Stimulated activated CD8-positive, alpha-beta memory T cell treated with anti-CD3 and anti-CD28 coated beads, Interleukin-12 subunit alpha, Interleukin-12 subunit beta, amount 100 ng/mL, for 4 hours (primary cell): ENCODE results near the gene CLCF1.

Source experiments
- DNase-seq: peaks from one replicate; pipeline ENCODE4 v3.0.0-alpha.2; 2020; ENCODE audit warnings: low read depth

The CLCF1 gene

DNA sequence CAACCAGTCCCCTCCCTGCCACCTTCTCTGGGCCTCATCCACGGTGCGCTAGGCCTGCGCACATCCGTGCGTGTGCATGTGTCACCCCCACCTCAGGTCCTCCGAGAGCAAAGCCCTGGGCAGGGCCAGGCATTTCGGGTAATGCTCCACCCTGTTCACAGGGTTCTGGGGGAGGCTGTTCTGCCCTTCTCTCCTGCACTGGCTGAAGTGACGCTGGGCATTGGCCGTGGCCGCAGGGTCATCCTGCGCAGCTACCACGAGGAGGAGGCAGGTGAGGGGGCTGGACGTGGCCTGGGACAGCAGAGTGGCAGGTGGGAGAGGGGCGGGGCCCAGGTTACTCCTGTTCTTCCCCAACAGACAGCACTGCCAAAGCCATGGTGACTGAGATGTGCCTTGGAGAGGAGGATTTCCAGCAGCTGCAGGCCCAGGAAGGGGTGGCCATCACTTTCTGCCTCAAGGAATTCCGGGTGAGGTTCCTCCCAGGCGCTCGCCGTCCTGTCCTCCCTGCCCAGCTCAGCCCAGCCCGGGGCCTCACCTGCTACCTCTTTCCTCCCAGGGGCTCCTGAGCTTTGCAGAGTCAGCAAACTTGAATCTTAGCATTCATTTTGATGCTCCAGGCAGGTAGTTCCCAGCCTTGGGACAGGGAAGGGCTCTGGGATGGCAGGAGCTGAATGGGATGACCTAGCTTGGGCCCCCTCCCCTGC is 22.3 kb upstream of the CLCF1 start:
- no peak for DNase-seq

DNA sequence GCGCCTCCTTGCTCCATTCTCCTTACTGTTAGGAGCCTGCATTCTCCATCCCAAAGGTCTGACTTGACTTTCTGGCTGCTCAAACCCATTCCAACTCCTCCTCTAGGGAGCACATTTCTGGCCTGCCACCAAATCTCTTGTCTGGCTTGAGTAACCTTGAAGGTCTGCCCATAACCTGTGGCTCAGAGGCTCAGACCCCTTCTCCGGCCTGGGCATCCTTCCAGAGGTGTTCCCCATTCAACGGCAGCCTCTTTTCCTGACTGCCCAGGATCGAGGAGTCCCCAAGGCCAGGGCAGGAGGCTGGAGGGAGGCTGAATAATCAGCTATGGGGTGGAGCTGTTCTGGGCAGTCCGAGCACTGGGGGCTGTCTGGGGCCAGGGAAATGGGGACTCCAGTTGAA is 20.6 kb upstream of the CLCF1 start:
- no peak for DNase-seq

DNA sequence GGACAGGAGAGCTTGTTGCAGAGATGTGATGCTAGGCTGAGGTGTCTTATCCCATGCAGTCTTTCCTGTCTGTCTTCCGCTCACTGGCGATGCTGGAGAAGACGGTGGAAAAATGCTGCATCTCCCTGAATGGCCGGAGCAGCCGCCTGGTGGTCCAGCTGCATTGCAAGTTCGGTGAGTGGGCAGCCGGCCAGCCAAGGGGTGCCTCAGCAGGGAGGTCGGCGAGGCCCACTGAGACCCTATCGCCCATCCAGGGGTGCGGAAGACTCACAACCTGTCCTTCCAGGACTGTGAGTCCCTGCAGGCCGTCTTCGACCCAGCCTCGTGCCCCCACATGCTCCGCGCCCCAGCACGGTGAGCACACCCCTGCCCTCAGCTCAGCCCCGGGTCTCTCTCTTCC is 20.0 kb upstream of the CLCF1 start:
- DNase-seq, result no peak

DNA sequence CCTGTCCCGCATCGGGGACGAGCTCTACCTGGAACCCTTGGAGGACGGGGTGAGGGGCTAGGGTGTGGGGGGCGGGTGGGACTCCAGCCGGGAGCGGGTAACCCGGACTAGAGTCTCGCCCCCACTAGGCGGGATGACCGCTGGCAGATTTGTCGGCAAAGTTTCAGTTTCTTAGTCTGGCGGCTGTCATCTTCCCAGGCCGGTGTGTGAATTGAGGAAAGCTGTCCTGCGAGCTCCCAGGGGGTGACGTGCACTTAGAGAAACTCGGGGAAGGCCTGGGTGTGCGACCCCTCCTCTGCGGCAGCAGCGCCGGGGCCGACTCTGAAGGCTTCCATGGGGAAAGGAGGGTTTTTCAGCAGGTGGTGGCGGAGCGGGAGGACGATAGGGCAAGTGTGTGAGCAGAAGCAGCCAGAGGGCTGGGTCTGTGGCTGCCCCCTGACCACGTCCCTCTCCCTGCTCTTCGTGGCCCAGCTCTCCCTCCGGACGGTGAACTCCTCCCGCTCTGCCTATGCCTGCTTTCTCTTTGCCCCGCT is 18.9 kb upstream of the CLCF1 start:
- no peak for DNase-seq

DNA sequence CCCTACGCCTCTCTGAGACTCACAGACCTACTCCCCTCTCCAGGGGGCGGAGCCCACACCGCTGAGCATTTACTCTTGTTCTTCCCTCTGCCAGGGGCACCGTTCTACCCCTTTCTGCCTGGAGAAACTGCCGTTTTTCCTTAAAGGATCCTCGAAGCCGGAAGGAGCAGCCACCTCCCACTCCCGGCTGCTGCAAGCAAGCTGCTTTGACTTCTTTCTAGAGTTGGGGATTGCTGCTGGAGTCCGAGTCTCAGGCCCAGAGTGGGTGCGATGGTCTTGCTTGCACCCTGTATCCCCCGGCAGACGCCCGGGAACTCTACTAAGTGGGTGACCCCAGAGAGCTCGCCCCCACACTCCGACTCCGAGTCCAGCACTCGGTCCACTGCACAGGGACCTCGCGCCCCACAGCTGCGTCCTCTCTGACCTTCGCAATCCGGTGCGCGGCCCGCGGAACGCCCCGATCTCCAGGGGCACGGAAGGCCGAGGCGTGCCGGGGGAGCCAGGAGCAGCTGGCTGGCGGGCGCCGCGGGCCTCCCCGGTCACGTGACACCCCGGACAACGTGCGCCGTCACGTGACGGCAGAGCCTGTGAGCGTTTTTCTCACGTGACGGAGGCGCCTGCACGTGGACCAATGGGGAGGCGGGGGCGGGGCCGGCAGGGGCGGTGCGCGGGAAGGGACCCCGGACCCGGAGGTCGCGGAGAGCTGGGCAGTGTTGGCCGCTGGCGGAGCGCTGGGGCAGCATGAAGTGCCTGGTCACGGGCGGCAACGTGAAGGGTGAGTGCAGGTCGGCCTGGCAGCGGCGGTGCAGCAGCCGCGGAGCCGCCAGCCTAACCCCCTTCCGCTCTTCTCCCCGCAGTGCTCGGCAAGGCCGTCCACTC is 18.1 kb upstream of the CLCF1 start, which contains the start of gene RAD9A:
TSS of gene RAD9A (plus strand) at position 683 of the 879 bp plus-strand sequence. CDS start at position 742, 59 bp downstream.
- DNase-seq, result peak; percentile 89

DNA sequence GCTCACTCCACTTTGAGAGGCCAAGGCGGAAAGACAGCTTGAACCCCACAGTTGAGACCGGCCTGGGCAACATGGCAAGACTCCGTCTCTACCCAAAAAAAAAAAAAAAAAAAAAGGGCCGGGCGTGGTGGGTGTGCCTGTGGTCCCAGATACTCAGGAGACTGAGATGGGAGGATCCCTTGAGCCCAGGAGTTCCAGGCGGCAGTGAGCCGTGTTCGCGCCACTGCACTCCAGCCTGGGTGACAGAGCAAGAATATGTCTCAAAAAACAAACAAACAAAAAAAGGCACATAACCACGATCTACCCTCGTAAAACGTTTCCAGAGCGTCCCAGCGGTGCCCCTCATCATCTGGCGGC is 17.5 kb upstream of the CLCF1 start:
- no peak for DNase-seq

DNA sequence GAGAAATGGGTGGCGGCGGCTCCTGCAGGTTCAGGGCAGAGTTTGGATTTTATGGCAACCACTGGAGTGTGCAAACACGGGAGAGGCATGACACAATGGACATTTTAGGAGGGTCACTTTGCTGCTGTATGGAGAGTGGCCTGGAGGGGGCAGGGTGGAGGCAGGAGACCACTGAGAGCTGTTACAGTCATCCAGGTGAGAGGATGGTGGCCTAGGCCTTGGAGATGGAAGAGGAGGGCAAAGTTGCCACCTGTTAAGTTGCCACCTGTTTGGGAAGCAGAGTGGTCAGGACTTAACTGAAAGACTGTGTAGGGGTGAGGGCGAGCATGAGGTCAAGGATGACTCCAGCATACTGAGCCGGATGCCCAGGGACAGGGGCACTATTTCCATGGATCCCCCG is 16.1 kb upstream of the CLCF1 start:
- no peak for DNase-seq

DNA sequence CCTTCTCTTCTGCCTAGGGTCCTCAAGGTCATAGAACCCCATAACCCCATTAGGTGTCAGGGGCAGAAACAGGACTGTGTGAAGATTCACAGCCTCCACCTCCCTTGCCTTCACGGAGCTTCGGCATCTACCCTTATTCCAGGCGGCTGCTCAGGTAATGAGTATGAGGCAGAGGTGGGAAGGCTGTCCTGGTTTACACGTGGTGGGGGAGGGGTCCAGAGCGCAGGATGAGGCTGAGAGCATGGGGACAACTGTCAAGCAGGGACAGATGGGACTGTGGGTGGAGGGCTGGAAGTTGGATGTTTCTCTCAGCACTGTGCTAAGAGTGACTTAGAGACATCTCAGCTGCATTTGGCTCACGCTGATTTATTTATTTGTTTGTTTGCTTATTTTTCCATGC is 14.1 kb upstream of the CLCF1 start:
- DNase-seq, result no peak

DNA sequence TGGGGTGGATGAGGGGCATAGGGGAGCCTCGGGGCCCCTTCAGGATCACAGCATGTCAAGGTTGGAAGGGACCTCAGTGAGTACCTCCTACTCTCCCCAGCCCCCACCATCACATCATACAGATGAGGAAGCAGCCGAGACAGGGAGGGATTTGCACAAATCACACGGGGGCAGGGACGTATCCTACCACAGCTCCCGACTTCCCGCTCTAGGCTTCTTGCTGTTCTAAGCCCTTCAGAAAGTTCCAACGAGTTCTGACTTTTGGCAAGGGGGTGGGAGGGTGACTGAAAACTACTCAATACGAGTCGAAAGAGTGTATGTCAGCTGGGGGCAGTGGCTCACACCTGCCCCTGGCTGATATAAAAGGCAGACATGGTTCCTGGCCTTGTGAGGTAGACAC is 13.7 kb upstream of the CLCF1 start:
- no peak for DNase-seq

DNA sequence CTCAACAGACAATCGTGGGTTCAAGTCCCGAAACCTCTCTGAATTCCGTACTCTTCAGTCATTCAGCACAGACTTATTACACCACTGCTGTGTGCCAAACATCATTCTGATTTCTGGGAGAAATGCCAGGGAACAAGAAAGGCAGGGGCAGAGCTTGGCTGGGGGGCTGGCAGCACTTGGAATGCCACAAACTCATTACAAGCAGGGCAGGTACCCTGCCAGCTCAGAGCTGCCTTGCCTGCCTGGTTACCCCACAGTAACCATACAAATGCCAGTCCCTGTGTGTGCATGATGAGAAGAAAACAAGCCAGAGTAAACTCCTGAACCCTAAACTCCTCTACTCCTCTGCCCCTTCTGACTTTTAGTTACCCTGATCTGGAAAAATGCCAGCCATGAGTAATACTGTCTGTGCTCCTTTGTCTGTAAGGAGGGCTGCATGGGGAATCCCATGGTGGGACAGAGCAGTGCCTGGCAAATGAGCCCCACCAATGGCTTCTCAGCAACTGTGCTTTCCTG is 11.5 kb upstream of the CLCF1 start:
- DNase-seq, result no peak

DNA sequence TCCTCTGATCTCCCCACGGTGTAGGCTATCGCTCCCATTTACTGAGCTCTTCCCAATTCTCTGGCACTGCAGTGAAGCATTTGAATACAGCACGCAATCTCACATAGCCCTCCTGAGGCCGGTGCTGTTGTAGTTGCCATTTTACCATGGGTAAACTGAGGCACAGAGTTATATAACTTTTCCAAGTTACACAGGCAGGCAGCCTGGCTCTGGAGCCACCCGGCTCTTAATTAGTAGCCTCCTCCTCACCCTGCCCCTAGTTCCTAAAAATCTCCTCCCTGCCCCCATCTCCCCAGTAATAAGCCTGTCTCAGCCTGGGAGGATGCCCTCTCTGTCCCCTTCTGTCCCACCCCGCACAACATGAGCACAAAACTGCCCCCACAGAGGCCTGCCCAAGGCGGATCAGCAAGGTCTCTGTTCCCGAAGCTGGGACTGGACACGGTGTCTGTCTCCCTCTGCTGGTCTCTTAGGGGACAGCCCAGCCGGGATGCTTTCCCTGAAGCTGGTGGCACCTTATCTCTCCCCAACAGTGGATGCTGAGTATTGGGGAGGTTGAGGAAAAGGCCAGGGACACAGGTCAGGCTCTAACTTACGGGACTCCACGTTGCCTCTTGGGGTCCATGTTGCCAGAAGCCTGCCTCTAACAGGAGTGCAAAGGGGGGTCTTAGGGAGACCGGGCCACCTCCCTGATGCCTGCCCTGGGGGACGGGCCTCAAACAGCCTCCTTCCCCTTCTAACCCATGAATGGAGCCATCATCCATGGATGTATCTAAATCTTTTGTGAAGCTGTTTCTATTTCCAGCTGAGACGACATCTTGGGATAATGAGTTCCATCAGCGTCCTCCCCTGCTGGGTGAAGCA is 9.1 kb upstream of the CLCF1 start:
- DNase-seq, result peak; percentile 70

DNA sequence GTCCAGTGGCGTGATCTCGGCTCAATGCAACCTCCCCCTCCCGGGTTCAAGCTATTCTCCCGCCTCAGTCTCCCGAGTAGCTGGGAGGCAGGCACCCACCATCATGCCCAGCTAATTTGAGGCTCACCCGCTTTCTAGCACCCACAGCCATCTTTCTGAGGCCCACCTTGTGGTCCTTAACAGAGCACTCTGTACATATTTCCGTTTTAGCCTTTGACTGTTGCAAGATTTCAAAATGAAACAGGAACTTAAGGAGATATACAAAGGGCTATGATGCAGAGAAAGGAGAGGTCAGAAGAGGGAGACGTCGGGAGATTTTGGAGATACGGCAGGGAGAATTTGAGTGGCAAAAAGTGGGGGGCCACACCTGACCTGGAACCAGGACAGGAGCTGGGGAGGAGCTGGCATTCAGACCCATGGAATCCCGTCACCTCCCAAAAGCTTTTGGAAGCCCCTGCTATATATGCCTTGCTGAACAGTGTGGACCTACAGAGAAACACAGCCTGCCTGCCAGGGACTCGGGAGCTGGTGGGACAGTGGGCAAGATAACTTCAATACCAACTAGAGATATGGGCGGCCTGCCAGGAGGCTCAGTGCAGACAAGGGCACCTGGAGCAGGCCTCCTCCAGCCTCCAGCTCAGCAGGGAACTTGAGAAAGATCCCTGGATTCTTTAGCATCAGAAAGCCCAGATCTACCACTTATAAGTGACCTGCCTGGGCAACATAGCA is 8.0 kb upstream of the CLCF1 start:
- no peak for DNase-seq

DNA sequence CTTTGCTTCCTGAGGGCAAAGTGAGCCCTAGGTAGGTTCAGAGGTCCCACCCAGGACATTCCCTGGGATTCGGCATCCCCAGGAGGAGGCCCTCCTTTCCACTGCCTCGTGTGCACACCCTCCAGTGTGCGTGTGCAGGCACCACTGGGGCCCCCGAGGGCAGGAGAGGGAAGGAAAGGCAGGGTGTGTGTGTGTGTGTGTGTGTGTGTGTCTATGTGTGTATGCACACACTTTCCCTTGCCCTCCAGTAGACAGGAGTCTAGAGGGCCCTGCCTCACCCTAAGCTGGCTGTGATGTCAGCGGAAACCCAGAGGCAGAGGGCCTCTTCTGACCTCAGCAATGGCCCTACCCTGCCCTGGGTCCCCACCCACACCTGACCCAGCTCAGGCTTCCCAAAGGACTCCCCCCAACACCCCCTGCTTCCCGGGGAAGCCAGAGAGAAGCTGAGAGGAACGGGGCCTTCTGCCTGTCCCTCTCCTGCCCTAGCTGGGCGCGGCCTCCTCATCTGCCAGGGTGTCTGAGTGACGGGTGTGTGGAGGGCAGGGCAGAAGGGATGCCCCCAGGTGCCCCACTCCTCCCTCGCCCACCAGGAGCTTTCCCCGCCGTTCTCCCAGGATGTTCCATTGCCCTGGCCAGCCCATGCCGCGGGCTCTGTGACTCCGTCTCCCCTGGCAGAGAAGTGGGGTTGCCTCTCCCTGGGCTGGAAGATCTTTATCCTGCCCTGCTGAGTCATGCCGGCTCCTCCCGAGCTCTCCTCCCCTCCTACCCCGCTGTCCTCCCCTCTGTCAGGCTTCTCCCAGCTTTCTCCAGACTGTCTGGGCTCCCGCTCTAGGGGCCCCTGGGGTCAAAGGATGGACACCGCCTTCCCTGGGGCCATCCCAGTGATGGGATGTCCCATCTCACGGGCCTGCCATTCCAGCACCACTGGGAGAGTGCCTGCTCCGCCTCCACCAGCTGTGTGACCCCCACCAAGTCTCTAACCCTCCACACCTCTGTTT is 6.0 kb upstream of the CLCF1 start:
- DNase-seq, result no peak

DNA sequence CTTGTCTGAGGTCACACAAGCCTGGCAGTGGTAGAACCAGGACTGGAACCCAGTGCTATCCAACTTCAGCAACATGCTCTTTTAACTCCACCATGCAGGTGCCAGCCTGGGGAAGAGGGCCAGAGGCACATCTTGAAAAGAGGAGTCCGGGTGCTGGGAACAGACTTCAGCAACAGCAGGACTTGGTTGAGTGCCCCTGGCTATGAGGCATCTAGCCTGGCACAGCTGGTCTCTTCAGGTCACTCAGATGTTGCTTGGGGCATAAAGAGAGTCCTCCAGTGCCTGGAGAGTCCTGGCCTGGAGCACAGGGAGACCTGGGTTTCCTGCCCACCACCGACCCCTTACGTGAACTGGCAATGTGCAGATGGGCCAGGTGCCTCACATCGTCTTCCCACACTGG is 5.1 kb upstream of the CLCF1 start:
- DNase-seq, result no peak

DNA sequence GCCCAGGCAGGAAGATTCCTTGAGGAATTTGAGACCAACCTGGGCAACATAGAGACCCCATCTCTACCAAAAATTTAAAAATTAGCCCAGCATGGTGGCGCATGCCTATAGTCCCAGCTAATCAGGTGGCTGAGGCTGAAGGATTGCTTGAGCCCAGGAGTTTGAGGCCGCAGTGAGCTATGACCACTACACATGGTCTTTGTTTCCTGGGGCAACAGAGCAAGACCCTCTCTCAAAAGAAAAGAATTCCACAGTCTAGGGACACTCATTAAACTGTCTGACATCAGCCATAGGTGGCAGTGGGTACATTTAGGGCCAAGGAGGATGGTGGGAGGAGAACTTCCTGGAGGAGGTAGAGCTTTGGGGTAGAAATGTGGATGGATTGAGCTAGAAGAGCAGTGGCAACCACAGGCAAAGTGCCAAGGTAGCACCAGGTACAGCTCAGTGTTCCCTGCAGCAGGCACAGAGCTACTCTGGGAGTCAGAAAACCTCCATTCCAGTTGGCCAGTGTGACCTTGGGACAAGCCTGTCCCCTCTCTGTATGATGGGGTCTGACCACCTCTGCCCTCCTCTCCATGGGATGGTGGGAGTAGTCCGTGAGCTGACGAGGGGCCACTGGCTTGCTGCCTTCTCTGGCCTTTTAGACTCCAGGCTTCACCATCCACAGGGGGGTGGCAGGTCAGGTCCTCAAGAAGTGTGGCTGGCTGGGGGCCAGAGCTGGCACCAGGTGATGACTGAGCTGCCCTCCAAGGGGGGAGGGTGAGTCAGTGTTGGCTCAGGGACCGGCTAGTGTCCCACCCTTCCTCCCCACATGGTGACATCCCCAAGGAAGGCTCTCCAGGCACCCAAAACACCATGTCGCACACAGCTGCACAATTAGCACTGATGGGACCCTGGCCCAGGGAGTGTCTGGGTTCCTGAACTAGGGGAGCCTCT is 3.7 kb upstream of the CLCF1 start:
- no peak for DNase-seq

DNA sequence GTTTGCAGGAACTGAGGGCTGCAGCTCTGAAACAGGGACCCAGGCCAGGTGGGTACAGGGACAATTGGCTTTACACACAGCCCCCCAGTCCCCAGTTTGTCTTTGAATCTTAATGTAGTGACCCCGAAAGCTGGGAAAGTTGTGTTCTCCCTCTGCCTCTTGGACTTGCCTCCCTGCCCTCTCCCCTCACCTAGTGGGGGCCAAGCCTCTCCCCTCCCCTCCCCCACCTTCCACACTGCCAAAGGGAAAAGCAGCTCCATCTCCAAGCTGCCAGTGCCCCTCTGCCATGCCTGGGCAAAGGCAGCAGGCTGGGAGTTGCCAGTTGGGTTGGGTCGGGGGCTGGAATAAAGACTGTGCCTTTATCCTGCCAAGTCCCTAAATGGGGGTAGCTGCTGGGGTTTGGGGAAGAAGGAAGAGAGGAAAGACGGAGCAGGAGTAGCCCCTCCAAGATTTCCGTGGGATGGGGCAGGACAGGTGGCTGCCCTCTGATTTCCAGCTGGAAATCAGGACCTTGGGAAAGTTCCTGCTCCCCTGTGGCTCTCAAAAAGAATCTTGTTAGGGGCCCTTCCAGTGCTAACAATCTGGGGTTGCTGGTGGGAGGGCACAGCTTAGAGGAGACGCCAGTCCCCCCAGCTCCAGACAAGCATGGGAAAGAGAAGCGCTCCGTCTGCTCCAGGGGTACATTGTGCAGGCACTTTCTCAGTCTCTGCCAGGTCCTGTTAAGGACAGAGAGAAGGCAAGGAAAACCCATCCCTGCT is 2.8 kb upstream of the CLCF1 start:
- DNase-seq, result no peak

DNA sequence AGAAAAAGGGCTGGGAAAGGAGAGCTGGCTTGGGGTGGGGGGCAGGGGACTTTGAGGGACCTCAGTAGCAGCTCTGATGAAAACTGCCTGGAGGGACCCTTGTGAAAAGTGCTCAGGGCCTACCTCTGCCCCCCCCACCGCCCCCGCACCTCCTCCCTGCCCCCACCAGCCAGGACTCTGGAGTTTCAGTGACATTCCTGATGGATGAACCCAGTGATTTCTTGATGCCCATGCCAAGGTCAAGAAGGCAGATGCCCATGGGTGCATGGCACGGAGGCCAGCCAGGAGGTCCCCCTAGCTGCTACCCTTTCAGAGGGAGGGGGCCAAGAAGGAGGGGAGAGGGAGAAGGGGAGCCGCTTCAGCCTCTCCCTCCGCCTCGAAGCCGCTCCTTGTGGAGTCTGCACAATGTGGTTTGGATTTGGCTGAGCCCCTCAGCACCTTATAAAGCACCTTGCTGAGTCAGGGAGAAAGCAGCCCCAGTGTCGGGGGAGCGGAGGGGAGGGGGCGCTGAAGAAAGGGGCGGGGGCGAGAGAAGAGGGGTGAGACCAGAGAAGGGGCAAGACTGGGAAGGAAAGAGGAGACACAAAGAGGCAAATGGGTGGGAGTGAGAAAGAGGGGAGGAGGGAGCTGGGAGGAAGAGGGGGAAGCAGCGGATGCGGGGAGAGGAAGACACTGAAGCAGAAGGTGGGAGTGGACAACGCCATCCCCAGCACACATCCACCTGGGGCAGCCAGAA is 2.1 kb upstream of the CLCF1 start:
- no peak for DNase-seq
